Epithelial cell of esophagus (primary cell): ENCODE measurements around the gene GPRC5B.

Source experiments
- DNase-seq: peaks from one replicate; pipeline ENCODE4 v3.0.0; 2010; ENCODE audit warnings: low read depth
- H3K4me3 ChIP-seq: 2 replicates; pipeline ENCODE4 v1.5.1; 2011; ENCODE audit warnings: mild to moderate bottlenecking, low read length, control low read depth
- CTCF ChIP-seq: IDR thresholded peaks from 2 replicates; pipeline ENCODE4 v1.5.1; 2011; ENCODE audit warnings: low read depth, mild to moderate bottlenecking, low read length, control low read depth, inconsistent platforms; ENCODE audit not compliant: insufficient read depth; ENCODE audit errors: missing control alignments

Gene GPRC5B

DNA sequence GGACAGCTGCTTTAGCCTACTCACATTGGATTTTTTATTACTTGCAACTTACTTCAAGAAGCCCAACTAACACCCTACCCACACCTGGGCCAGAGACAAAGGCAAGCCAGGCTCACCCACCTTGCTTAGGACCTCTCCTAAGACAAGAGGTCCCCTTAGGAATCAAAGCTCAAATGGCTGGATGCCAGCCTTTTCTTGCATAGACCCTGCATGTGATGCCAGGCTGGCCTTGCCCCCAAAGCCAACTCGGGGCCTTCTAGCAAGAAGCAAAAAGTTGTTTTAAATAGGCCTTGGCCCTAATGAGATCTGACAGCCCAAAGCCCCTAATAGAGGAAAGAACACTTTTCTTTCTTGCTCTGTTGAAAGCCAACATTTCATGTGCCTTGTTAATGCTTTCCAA, 20.7 kb downstream of the GPRC5B start:
- no peak overlapping the region for H3K4me3 ChIP-seq
- DNase-seq: no peak
- TF ChIP-seq CTCF: no peak

GRCh38 chr16:19861811-19862327, 22.8 kb downstream of the GPRC5B start:
- no peak for TF ChIP-seq CTCF
- no peak overlapping the region for H3K4me3 ChIP-seq
- no peak for DNase-seq

DNA sequence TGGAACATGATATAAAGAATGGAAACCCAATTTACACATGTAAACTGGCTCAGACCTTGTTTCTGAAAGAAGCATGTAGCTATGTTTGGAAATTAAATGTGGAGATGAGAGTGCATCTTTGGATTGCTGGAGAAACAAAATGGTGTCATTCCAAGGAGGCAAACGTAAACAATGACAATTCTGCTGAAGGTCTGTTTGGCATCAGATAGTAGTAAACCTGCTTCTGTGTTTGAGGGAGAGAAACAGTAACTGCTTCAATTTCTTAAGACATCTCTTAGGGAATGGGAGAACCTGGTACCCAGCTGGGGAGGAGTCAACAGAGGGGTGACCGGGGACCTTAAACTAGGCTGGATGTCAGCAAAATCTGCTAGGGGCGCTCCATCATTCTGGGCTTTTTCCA, 23.5 kb downstream of the GPRC5B start:
- no peak overlapping the region for H3K4me3 ChIP-seq

GRCh38 chr16:19860166-19861041, 24.2 kb downstream of the GPRC5B start:
- peak; percentile 68 for DNase-seq
- TF ChIP-seq CTCF: no peak
- H3K4me3 ChIP-seq: no peak overlapping the region

More for the DNA sequence above, 23.5 kb downstream of the GPRC5B start:
- DNase-seq: no peak
- TF ChIP-seq CTCF: no peak

DNA sequence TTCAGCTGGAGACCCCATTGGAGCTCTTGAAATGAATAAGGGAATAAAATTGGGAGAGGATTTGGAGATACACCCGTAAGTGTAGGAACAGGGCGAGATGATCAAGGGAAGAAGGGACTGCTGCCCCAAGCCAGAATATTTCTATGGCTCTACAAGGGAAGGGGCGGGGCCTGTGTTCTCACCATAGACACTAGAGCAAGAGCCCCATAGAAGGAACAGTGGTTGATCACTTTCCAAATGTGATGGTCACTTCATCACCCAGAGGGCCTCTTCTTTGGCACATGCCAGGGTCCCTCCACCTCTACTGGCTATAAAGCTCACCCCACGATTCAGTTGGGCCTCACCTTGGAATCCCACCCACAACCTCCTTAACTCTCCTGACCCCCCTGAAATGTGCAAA, 25.0 kb downstream of the GPRC5B start:
- no peak for TF ChIP-seq CTCF
- no peak overlapping the region for H3K4me3 ChIP-seq
- no peak for DNase-seq

GRCh38 chr16:19859166-19859565, 25.5 kb downstream of the GPRC5B start:
- no peak for DNase-seq
- TF ChIP-seq CTCF: no peak
- no peak overlapping the region for H3K4me3 ChIP-seq
